ENCODE measurements around the gene PBRM1. TPM values are rescaled to one million over a fixed set of nuclear protein-coding genes. Genes with fewer than 3 reads are reported as not detected.
"Not testable (repeated sequence)": the region's sequence is repeated elsewhere in the genome, so short reads cannot be mapped to it uniquely, and the experiment has no call there.

The PBRM1 gene
- total RNA-seq, 4 donors from 2014 or later, result 89.4 to 118 (median 114) TPM

DNA sequence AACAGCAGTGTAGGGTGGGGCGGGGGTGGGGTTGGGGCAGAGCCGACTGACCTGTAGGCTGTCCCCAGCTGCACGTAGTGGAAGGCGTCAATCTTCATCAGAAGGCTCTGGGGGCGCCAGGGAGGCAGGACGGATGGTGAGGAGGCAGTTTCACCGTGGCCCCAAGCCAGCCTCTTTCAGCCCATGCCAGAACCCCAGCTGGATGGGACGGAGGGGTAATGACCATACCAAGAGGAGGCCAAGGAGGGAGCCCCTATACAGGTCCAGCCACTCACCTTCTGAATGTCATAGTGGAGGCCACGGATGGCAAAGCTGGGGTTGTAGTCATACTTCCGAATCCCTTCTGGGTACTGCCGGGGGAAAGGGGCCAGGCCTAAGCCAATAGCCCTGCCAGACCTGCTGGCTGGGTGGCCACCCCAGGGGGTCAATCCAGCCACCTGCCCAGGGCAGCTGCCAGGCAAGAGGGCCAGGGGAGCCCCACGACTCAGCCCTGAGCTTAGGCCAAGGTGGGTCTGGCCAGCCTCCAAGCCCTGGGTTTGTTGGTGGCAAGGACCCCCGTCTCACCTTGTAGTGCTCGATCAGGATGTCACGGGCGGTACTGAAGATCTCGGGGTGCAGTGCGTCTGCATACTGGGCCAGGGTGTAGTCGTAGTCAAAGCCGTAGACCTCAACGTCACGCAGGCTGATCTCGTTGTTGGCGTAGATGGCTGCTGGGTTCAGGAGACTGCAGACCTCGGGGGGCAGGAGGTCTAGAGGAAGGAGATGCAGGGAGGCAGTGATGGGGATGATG is 156.9 kb downstream of the PBRM1 start:
- ATAC-seq (ENCODE audit: low FRiP score), result no peak
- TF ChIP-seq, protein P1, sequence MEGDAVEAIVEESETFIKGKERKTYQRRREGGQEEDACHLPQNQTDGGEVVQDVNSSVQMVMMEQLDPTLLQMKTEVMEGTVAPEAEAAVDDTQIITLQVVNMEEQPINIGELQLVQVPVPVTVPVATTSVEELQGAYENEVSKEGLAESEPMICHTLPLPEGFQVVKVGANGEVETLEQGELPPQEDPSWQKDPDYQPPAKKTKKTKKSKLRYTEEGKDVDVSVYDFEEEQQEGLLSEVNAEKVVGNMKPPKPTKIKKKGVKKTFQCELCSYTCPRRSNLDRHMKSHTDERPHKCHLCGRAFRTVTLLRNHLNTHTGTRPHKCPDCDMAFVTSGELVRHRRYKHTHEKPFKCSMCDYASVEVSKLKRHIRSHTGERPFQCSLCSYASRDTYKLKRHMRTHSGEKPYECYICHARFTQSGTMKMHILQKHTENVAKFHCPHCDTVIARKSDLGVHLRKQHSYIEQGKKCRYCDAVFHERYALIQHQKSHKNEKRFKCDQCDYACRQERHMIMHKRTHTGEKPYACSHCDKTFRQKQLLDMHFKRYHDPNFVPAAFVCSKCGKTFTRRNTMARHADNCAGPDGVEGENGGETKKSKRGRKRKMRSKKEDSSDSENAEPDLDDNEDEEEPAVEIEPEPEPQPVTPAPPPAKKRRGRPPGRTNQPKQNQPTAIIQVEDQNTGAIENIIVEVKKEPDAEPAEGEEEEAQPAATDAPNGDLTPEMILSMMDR (IDR thresholded peaks at IDR 0.05), result no peak
- DNase-seq (ENCODE audit: low spot score), result no peak

DNA sequence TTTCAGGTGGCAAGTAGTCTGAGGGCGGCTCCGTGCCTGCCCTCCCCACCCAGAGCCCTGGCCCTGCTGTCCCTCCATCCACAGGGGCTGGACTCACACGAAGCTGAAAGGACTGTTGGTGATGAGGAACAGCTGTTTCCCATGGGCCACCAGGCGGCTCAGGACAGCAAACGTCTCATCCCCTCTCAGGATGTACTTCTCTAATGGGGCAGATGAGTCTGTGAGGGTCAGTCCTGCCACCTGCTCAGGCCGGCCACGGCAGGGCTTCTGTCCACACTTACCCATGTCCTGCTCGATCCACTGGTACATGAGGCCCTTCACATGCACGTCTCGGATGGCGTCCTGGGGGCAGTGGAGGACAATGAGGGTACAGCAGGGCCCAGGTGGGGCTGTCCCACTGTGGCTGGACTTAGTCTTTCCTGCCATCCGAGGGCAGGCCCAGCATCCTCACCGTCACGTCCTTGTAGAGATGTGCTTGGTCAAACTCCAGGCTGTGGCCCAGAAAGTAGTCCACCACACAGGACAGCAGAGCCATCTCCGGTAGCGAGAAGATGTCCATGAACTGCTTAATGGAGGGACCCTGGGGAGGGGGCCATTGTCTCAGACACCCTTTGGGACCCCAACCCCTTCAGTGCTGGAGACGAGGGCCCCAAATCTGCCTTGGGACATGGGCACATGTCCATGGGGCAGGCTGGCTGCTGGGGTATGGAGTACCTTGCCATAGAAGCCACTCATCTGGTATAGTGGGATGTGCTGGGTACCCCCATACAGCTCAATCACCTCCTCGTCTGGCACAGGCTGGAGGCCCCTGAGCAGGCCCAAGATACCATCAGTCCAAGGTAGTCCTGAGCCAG is 157.8 kb downstream of the PBRM1 start:
- DNase-seq (ENCODE audit: low spot score) (no peak), ATAC-seq (ENCODE audit: low FRiP score) (no peak)
- TF ChIP-seq, protein P1 (IDR thresholded peaks at IDR 0.05), result no peak

DNA sequence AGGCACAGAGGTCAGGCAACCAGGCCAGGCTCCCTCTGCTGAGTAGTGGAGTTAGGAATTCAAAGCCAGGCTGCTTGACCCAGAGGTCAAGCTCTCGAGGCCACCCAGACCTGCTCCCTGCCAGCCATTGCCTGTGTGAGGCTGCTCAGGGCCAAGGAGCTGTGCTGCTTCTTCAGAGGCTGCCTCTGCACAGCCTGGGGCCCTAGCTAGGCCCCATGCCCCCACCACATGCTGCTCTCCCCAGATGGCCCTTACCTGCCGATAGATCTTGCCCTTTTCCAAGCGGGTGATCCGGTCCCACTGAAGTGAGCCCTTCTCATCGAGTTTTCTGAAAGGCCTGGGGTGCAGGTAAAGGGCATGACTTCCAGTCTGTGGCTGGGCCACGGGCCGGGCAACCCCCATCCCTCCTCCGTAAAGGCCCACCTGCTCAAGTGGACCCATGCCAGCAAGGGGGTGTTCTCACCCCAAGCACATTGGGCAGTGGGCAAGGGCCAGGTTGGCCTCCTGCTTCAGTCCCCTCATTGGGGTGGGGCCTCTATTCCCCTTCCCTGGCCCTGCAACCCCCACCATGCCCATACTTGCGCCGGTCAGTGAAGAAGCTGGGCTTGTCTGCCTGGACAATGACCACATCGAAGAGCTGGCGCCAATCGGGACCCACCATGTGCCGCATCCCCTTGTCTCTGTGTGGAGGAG is 158.5 kb downstream of the PBRM1 start:
- no peak for ATAC-seq (ENCODE audit: low FRiP score)
- no peak for DNase-seq (ENCODE audit: low spot score)
- TF ChIP-seq, protein P1 (IDR thresholded peaks at IDR 0.05), result no peak

DNA sequence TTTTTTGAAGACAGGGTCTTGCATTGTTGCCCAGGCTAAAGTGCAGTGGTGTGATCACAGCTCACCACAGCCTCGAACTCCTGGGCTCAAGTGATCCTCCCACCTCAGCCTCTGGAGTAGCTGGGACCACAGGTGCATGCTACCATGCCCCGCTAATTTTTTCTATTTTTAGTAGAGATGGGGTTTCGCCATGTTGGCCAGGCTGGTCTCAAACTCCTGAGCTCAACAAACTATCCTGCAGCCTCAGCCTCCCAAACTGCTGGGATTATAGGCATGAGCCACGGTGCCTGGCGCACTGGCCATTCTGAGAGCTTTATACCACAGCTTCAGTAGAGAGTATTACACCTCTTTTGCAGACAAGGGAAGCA is 159.1 kb downstream of the PBRM1 start:
- ATAC-seq (ENCODE audit: low FRiP score); DNase-seq (ENCODE audit: low spot score): not testable (repeated sequence)

DNA sequence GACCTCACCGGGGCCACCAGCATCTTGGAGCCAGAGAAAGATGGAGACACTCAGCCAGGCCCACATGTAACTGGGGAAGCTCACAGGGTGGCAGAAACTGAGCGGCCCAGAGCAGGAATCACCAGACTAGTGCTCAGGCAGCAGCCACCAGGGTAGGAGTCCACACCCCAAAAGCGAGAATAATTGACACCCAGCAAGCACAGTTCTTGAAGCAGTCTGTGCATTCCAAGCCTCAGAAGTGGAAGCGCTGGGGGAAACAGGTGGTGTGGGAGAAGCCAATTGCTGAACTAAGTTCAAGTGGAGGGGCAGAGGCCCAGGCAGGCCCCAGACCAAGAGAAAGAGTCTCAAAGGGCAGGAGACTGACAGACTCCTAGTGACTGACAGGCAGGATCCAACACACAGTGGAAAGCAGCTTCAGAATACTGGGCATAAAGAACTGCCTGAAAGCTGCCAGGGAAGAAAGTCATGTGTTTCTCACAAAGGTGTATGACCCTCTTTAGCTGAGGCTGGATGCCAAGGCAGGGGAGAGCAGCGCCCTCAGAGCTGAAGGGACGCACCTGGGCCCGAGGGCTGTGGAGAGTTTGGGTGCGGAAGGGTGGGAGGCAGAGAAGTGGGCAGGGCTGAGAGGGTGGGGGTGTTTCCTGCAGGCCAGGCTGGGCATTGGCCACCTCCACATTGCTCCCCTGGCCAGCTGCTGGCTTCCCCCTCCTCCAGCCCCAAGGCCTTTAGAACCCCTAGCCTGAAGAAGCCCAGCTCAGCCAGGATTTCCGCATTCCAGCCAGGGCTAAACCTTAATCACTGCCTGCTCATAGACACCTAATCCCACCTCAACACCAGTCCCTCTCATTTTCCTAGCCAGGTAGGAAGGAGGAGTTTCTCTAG is 159.8 kb downstream of the PBRM1 start:
- TF ChIP-seq, protein P1 (IDR thresholded peaks at IDR 0.05), result no peak
- ATAC-seq (ENCODE audit: low FRiP score) (no peak), DNase-seq (ENCODE audit: low spot score) (no peak)

DNA sequence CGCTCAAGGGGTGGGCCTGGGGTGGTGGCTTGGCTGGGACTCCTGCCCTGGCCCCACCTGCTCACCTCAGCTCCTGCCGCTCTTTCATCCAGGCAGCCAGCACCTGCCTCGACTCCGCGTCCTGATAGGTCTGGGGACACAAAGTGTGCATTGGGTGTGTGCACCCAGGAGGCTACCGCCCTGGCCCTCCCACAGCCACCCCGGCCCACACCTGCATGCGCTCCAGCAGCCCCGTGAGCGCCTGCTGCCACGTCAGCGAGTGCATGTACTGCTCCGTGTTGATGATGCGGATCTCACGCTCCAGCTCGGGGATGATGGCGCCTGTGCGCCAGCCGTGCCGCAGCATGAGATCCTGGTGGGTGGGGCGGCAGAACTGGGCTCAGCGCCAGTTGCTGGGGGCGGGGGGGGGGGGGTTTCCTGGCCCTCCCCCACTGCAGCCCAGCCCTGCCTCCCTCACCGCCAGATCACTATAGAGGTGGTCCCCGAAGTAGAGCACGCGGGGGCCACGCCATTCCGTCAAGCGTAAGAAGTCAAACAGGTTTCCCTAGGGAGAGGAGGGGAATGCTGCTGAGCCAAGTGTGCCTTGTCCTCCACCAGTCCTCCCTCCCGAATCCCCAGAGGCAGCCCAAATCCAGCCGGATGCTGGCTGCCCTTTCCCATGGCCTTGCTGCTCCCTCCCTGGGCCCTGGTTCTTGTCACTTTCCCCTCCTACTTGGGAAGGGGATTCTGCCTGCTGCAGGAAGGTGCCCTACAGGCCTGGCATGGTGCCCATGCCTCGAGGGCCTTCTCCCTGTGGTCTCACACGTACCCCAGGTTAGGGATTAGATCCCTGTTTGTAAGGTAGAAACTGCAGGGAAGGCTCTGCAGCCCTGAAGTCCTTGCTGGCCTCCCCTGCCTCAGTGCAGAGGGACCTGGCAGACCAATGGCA is 160.7 kb downstream of the PBRM1 start:
- ATAC-seq (ENCODE audit: low FRiP score) (no peak), DNase-seq (ENCODE audit: low spot score) (no peak)
- TF ChIP-seq, protein P1 (IDR thresholded peaks at IDR 0.05), result no peak

All from omental fat pad (tissue), 4 donors.